ENCODE results near the gene TJP1. TPM values are rescaled to one million over a fixed set of nuclear protein-coding genes. Genes with fewer than 3 reads are reported as not detected.

TJP1 gene
- total and polyA plus RNA-seq, 9 of the 15 experiments (the other 6 are each of a cell fraction or from before 2014, with no cell fraction given) = 9.1 to 39.3 (median 28.0) TPM

GRCh38 chr15:29728418-29728817 lies 93.8 kb downstream of the TJP1 start (continued):
- TF ChIP-seq WHSC1 (IDR thresholded peaks at IDR 0.05; ENCODE audit: low read length) (no peak), ZNF551 (CRISPR knock-in tag; IDR thresholded peaks at IDR 0.05) (no peak), NFATC3 (IDR thresholded peaks at IDR 0.05) (no peak), ESRRB (CRISPR knock-in tag; IDR thresholded peaks at IDR 0.05; ENCODE audit: borderline replicate concordance) (no peak), ATF7 (IDR thresholded peaks at IDR 0.05) (no peak), ZBTB7A (IDR thresholded peaks at IDR 0.05; ENCODE audit: borderline replicate concordance, control insufficient read depth, low read depth, low read length) (no peak), HINFP (tag; conservative IDR thresholded peaks at IDR 0.05; ENCODE audit: low read depth) (no peak), E2F5 (CRISPR knock-in tag; IDR thresholded peaks at IDR 0.05) (no peak), PTBP1 (IDR thresholded peaks at IDR 0.05; ENCODE audit: low read depth, low read length) (no peak), STAT5B (CRISPR knock-in tag; IDR thresholded peaks at IDR 0.05) (no peak)

GRCh38 chr15:29727871-29728270 lies 94.4 kb downstream of the TJP1 start:
- Histone ChIP-seq H3K27me3 (ENCODE audit: control insufficient read depth in 2 of 2, insufficient read depth in 2 of 2, low read length in 2 of 2) (no peaks in the 10 kb centered on the region; a peak in 1 of 5 replicates), H3K79me2 (ENCODE audit: control insufficient read depth, insufficient read depth, low read length) (no peaks in the 10 kb centered on the region), H3K27ac (ENCODE audit: extremely low read depth, low read depth, low read length) (no peak overlapping the region), H3K4me2 (ENCODE audit: insufficient read depth, low read length) (no peak overlapping the region), H3K36me3 (ENCODE audit: control insufficient read depth, insufficient read depth, low read length) (peaks cover 72% of the 10 kb centered on the region), H4K20me1 (replicated peaks; ENCODE audit: control insufficient read depth, insufficient read depth, low read length) (no peaks in the 10 kb centered on the region; the same call in 1 of the 2 replicates), H3K9me1 (ENCODE audit: control insufficient read depth, insufficient read depth, low read length) (no peaks in the 10 kb centered on the region), H3K4me1 (replicated peaks in 1 of 2; ENCODE audit: control insufficient read depth in 2 of 2, insufficient read depth in 2 of 2, low read length in 2 of 2) (no peaks in the 10 kb centered on the region), H2AFZ (ENCODE audit: low read depth, low read length) (no peak overlapping the region), H3K9ac (ENCODE audit: insufficient read depth in 1 of 2, low read depth in 2 of 2, low read length in 2 of 2) (no peak overlapping the region), H3K4me3 (no peak overlapping the region), H3K9me3 (replicated peaks; ENCODE audit: control insufficient read depth, insufficient read depth, low read depth, low read length) (peaks cover 10% of the 10 kb centered on the region)
- FAIRE-seq (no peak), DNase-seq (ENCODE audit: extremely low read depth in 1 of 4, low spot score in 3 of 4) (no peak), ATAC-seq (no peak)
- POLR2A ChIA-PET = no interaction called here
- 98% methylated on average over 5 of the region's 5 CpGs for WGBS (ENCODE audit: insufficient coverage, low coverage, missing lambda C conversion rate)
- in situ Hi-C loops (cut with MboI) (no loop called here), intact Hi-C loops (cut with micrococcal nuclease) (no loop called here)
- CTCF ChIA-PET (ENCODE audit: low intra/inter-chr PET ratio) = no interaction called here
- BruUV-seq (replicated peaks) = no TSS peak
- no peak for TF ChIP-seq E2F6 (IDR thresholded peaks at IDR 0.05; ENCODE audit: borderline replicate concordance in 1 of 2, extremely low read depth in 1 of 2, insufficient read depth in 1 of 2, insufficient read length in 1 of 2, low read depth in 1 of 2, low read length in 1 of 2, poor library complexity in 1 of 2, severe bottlenecking in 1 of 2)
- TF ChIP-seq FOXM1 (IDR thresholded peaks at IDR 0.05; ENCODE audit: low read depth) = no peak
- TF ChIP-seq FOXM1 (CRISPR knock-in tag; IDR thresholded peaks at IDR 0.05; ENCODE audit: low read depth) = no peak
- TF ChIP-seq HSF4 (CRISPR knock-in tag; IDR thresholded peaks at IDR 0.05; ENCODE audit: borderline replicate concordance) = no peak
- TF ChIP-seq NR0B1 (IDR thresholded peaks at IDR 0.05; ENCODE audit: partially characterized antibody) = no peak
- no peak for TF ChIP-seq ZBTB2 (IDR thresholded peaks at IDR 0.05)
